ENCODE results near the gene BAZ1A. TPM values are rescaled to one million over a fixed set of nuclear protein-coding genes. Genes with fewer than 3 reads are reported as not detected.
"Not testable (repeated sequence)": the region's sequence is repeated elsewhere in the genome, so short reads cannot be mapped to it uniquely, and the experiment has no call there.

The BAZ1A gene
- polyA plus RNA-seq, 1 donor from 2014 or later: 18.1 TPM

GRCh38 chr14:34741840-34742239 is 133.3 kb downstream of the BAZ1A start:
- Histone ChIP-seq H3F3A (ENCODE audit: insufficient read depth, low read length, poor library complexity, severe bottlenecking) (no peaks in the 10 kb centered on the region), H3K36me3 (ENCODE audit: insufficient read depth, low read length) (no peaks in the 10 kb centered on the region), H4K20me1 (ENCODE audit: insufficient read depth) (no peaks in the 10 kb centered on the region), H3K27me3 (ENCODE audit: insufficient read depth, low read depth, low read length) (no peaks in the 10 kb centered on the region), H3K79me2 (replicated peaks; ENCODE audit: insufficient read depth, low read length) (no peaks in the 10 kb centered on the region), H3K9me2 (ENCODE audit: insufficient read depth, low read length) (no peaks in the 10 kb centered on the region), H3K27ac (ENCODE audit: low read length) (no peak overlapping the region), H3K9ac (ENCODE audit: low read length) (no peak overlapping the region), H3K4me2 (ENCODE audit: low read length) (no peak overlapping the region), H3K9me3 (ENCODE audit: low read length) (no peaks in the 10 kb centered on the region), H2AFZ (ENCODE audit: low read depth, low read length) (no peak overlapping the region), H3K4me3 (ENCODE audit: low read length) (no peak overlapping the region)
- TF ChIP-seq CTCF (IDR thresholded peaks at IDR 0.05; ENCODE audit: poor library complexity, severe bottlenecking): no peak
- no peak for TF ChIP-seq POLR2AphosphoS5 (IDR thresholded peaks at IDR 0.05)
- TF ChIP-seq TAF1 (IDR thresholded peaks at IDR 0.05; ENCODE audit: low read depth): no peak
- TF ChIP-seq MXI1 (conservative IDR thresholded peaks at IDR 0.05; ENCODE audit: poor library complexity, severe bottlenecking): no peak
- no peak for TF ChIP-seq RAD21 (conservative IDR thresholded peaks at IDR 0.05)
- no peak for TF ChIP-seq EZH2 (IDR thresholded peaks at IDR 0.05; ENCODE audit: borderline replicate concordance, insufficient read depth, low read length, poor library complexity, severe bottlenecking)
- TF ChIP-seq EP300 (conservative IDR thresholded peaks at IDR 0.05; ENCODE audit: poor library complexity, severe bottlenecking): no peak
- TF ChIP-seq REST (IDR thresholded peaks at IDR 0.05; ENCODE audit: borderline replicate concordance): no peak
- TF ChIP-seq SMC3 (conservative IDR thresholded peaks at IDR 0.05; ENCODE audit: poor library complexity): no peak

- H4K20me1 ChIP-seq (ENCODE audit: insufficient read depth); H3K79me2 ChIP-seq (replicated peaks; ENCODE audit: insufficient read depth, low read length); H3K9me2 ChIP-seq (ENCODE audit: insufficient read depth, low read length); H3K27ac ChIP-seq (ENCODE audit: low read length); H3K36me3 ChIP-seq (ENCODE audit: insufficient read depth, low read length); H2AFZ ChIP-seq (ENCODE audit: low read depth, low read length); H3K4me3 ChIP-seq (ENCODE audit: low read length); H3F3A ChIP-seq (ENCODE audit: insufficient read depth, low read length, poor library complexity, severe bottlenecking); H3K4me2 ChIP-seq (ENCODE audit: low read length); H3K27me3 ChIP-seq (ENCODE audit: insufficient read depth, low read depth, low read length); H3K9me3 ChIP-seq (ENCODE audit: low read length); H3K9ac ChIP-seq (ENCODE audit: low read length): not testable (repeated sequence)
Observed at GRCh38 chr14:34740139-34740538, 135.0 kb downstream of the BAZ1A start.

GRCh38 chr14:34737079-34737478 is 138.1 kb downstream of the BAZ1A start:
- H3K9me3 ChIP-seq (ENCODE audit: low read length): not testable (repeated sequence)

More at GRCh38 chr14:34737079-34737478, 138.1 kb downstream of the BAZ1A start:
- H3K79me2 ChIP-seq (replicated peaks; ENCODE audit: insufficient read depth, low read length); H3K27ac ChIP-seq (ENCODE audit: low read length); H3K36me3 ChIP-seq (ENCODE audit: insufficient read depth, low read length); H3K9ac ChIP-seq (ENCODE audit: low read length); H3K9me2 ChIP-seq (ENCODE audit: insufficient read depth, low read length); H4K20me1 ChIP-seq (ENCODE audit: insufficient read depth); H3F3A ChIP-seq (ENCODE audit: insufficient read depth, low read length, poor library complexity, severe bottlenecking); H2AFZ ChIP-seq (ENCODE audit: low read depth, low read length); H3K27me3 ChIP-seq (ENCODE audit: insufficient read depth, low read depth, low read length); H3K4me2 ChIP-seq (ENCODE audit: low read length); H3K4me3 ChIP-seq (ENCODE audit: low read length): not testable (repeated sequence)
